Subcutaneous abdominal adipose tissue (tissue), 5 donors: ENCODE measurements around the gene PHOX2A.

Experiments
- H3K27ac ChIP-seq: one replicate; pipeline ENCODE4 v1.7.0; 2013; ENCODE audit warnings: low read depth, mild to moderate bottlenecking, inconsistent platforms, low read length, moderate library complexity
- H3K27me3 ChIP-seq, 5 donors: one replicate each; pipeline ENCODE4 v1.7.0; 2013; ENCODE audit warnings: low read length in 5 of 5, inconsistent platforms in 1 of 5; ENCODE audit not compliant: control insufficient read depth in 5 of 5, insufficient read depth in 4 of 5
- H3K36me3 ChIP-seq, 5 donors: one replicate each; pipeline ENCODE4 v1.7.0; 2013; ENCODE audit warnings: low read length in 5 of 5; ENCODE audit not compliant: control insufficient read depth in 5 of 5, insufficient read depth in 5 of 5
- H3K4me1 ChIP-seq, 5 donors: one replicate each; pipeline ENCODE4 v1.7.0; 2013; ENCODE audit warnings: low read length in 5 of 5, mild to moderate bottlenecking in 3 of 5, moderate library complexity in 1 of 5; ENCODE audit not compliant: control insufficient read depth in 5 of 5, insufficient read depth in 5 of 5
- H3K4me3 ChIP-seq, 5 donors: one replicate each; pipeline ENCODE4 v1.7.0; 2013; ENCODE audit warnings: low read length in 5 of 5, low read depth in 1 of 5
- H3K9ac ChIP-seq, 5 donors: one replicate each; pipeline ENCODE4 v1.7.0; 2013; ENCODE audit warnings: low read length in 5 of 5, mild to moderate bottlenecking in 4 of 5, moderate library complexity in 3 of 5
- H3K9me3 ChIP-seq, 5 donors: one replicate each; pipeline ENCODE4 v1.7.0; 2013; ENCODE audit warnings: low read length in 5 of 5; ENCODE audit not compliant: control insufficient read depth in 5 of 5
- donor health status: healthy.
- donor health status: healthy.
- donor health status: healthy.
- donor health status: healthy.
- donor health status: healthy.

PHOX2A gene

DNA sequence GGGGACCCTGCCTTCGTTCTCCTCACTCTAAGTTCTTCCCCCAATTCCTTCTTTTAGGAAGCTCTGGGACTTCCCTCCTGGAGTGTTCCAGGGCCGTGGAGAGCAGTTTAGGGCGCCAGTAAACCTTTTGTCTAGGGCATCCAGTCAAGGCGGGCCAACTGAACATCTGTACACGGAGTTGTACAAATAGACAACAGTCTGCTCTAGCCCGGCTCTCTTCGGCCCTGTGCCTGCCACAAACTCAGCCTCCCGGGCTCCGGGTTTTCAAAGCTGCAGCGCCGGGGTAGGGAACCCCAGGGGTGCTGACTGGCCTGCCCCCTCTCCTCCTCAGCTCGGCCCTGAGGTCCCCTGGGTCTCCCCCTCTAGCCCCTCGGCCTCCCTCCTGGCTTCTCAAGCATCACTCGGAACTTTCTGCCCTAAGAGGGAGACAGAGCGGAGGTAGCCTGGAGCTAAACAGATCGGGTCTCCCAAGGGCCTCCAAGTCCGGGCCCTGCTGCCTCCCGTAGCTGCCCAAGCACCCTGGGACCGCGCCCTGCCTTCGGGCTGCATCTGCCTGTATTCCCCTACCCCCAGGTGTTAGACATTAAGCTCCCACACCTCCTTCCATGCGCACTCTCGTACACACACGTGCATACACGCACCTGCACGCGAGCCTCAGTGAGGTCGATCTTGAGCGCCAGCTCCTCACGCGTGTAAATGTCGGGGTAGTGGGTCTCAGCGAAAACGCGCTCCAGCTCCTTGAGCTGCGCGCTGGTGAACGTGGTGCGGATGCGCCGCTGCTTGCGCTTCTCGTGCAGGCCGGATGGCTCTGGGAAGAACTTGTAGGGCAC lies 3.3 kb downstream of the PHOX2A start:
- peaks cover 4 to 61% (median 51%) of the 10 kb centered on the region in 5 donors for H3K4me1 ChIP-seq
- H3K4me3 ChIP-seq = peak overlapping the region; percentile 15 to 61 (median 47)
- H3K9ac ChIP-seq = peak overlapping the region in 2 of 5 donors; percentile 23 to 35
- no peak overlapping the region for H3K27ac ChIP-seq
- peaks cover 0 to 24% (median 23%) of the 10 kb centered on the region in 5 donors for H3K36me3 ChIP-seq
- H3K27me3 ChIP-seq = peaks cover 29 to 35% (median 34%) of the 10 kb centered on the region in 5 donors
- H3K9me3 ChIP-seq = no peaks in the 10 kb centered on the region

- Histone ChIP-seq H3K27ac (no peak overlapping the region), H3K9me3 (no peaks in the 10 kb centered on the region), H3K4me3 (peak overlapping the region; percentile 15 to 61 (median 47)), H3K36me3 (peaks cover 0 to 31% (median 30%) of the 10 kb centered on the region in 5 donors), H3K9ac (peak overlapping the region in 2 of 5 donors; percentile 6 to 23), H3K27me3 (peaks cover 21 to 28% (median 26%) of the 10 kb centered on the region in 5 donors), H3K4me1 (peaks cover 4 to 69% (median 58%) of the 10 kb centered on the region in 5 donors)
These were observed 4.0 kb downstream of the PHOX2A start for GRCh38 chr11:72239849-72240460.

GRCh38 chr11:72239313-72239848 lies 4.6 kb downstream of the PHOX2A start:
- H3K9ac ChIP-seq = peak overlapping the region in 3 of 5 donors; percentile 6 to 43 (median 41)
- H3K4me3 ChIP-seq = peak overlapping the region; percentile 42 to 61 (median 46)
- no peaks in the 10 kb centered on the region for H3K9me3 ChIP-seq
- peaks cover 4 to 67% (median 59%) of the 10 kb centered on the region in 5 donors for H3K4me1 ChIP-seq
- no peak overlapping the region for H3K27ac ChIP-seq
- H3K36me3 ChIP-seq = peaks cover 2 to 37% (median 36%) of the 10 kb centered on the region in 5 donors
- H3K27me3 ChIP-seq = peaks cover 16 to 22% (median 22%) of the 10 kb centered on the region in 5 donors

GRCh38 chr11:72238492-72239312 lies 5.3 kb downstream of the PHOX2A start:
- H3K27me3 ChIP-seq = peaks cover 13 to 21% (median 19%) of the 10 kb centered on the region in 5 donors
- no peak overlapping the region for H3K27ac ChIP-seq
- H3K4me1 ChIP-seq = peaks cover 4 to 66% (median 62%) of the 10 kb centered on the region in 5 donors

GRCh38 chr11:72238040-72238450 lies 5.9 kb downstream of the PHOX2A start:
- Histone ChIP-seq H3K4me1 (peaks cover 4 to 70% (median 67%) of the 10 kb centered on the region in 5 donors), H3K27me3 (peaks cover 7 to 15% (median 12%) of the 10 kb centered on the region in 5 donors), H3K36me3 (peaks cover 2 to 50% (median 49%) of the 10 kb centered on the region in 5 donors), H3K9me3 (no peaks in the 10 kb centered on the region), H3K9ac (no peak overlapping the region), H3K4me3 (no peak overlapping the region), H3K27ac (no peak overlapping the region)

More at GRCh38 chr11:72238492-72239312, 5.3 kb downstream of the PHOX2A start:
- Histone ChIP-seq H3K9me3 (no peaks in the 10 kb centered on the region), H3K9ac (peak overlapping the region in 1 of 5 donors; percentile 43), H3K36me3 (peaks cover 2 to 44% (median 42%) of the 10 kb centered on the region in 5 donors), H3K4me3 (no peak overlapping the region)

DNA sequence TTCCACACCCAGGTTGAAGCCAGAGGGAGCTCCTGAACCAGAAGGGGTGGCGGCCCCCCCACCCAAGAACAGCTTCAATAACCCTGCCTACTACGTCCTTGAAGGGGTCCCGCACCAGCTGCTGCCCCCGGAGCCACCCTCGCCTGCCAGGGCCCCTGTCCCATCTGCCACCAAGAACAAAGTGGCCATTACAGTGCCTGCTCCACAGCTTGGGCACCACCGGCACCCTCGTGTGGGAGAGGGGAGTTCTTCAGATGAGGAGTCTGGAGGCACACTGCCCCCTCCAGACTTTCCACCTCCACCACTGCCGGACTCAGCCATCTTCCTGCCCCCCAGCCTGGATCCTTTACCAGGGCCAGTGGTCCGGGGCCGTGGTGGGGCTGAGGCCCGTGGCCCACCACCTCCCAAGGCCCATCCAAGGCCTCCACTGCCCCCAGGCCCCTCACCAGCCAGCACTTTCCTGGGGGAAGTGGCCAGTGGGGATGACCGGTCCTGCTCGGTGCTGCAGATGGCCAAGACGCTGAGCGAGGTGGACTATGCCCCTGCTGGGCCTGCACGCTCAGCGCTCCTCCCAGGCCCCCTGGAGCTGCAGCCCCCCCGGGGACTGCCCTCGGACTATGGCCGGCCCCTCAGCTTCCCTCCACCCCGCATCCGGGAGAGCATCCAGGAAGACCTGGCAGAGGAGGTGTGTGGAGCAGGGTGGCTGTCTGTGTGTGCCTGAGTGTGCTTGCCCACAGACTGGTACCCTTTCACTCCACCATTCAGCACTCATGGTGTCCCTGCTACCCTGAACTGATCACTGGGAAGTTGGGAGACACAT lies 6.7 kb downstream of the PHOX2A start:
- H3K27me3 ChIP-seq = peaks cover 4 to 11% (median 8%) of the 10 kb centered on the region in 5 donors
- no peak overlapping the region for H3K27ac ChIP-seq
- H3K4me3 ChIP-seq = no peak overlapping the region
- peak overlapping the region in 1 of 5 donors; percentile 37 for H3K9ac ChIP-seq
- no peaks in the 10 kb centered on the region for H3K9me3 ChIP-seq
- H3K4me1 ChIP-seq = peaks cover 5 to 77% (median 74%) of the 10 kb centered on the region in 5 donors
- peaks cover 2 to 58% (median 56%) of the 10 kb centered on the region in 5 donors for H3K36me3 ChIP-seq

- peaks cover 0 to 11% (median 4%) of the 10 kb centered on the region in 5 donors for H3K27me3 ChIP-seq
- H3K27ac ChIP-seq = peak overlapping the region; percentile 39
- no peaks in the 10 kb centered on the region for H3K9me3 ChIP-seq
- H3K36me3 ChIP-seq = peaks cover 2 to 63% (median 62%) of the 10 kb centered on the region in 5 donors
- peaks cover 5 to 83% (median 74%) of the 10 kb centered on the region in 5 donors for H3K4me1 ChIP-seq
- H3K4me3 ChIP-seq = no peak overlapping the region
- peak overlapping the region in 1 of 5 donors; percentile 37 for H3K9ac ChIP-seq
These were observed 7.2 kb downstream of the PHOX2A start for GRCh38 chr11:72236774-72237111.

GRCh38 chr11:72236083-72236697 lies 7.8 kb downstream of the PHOX2A start:
- Histone ChIP-seq H3K36me3 (peaks cover 2 to 69% (median 67%) of the 10 kb centered on the region in 5 donors), H3K4me3 (no peak overlapping the region), H3K9ac (peak overlapping the region in 1 of 5 donors; percentile 37), H3K9me3 (no peaks in the 10 kb centered on the region), H3K4me1 (peaks cover 5 to 89% (median 74%) of the 10 kb centered on the region in 5 donors), H3K27ac (peak overlapping the region; percentile 39), H3K27me3 (peaks cover 0 to 9% (median 4%) of the 10 kb centered on the region in 5 donors)
